Hepatocyte (in vitro differentiated cells): ENCODE measurements around the gene COL24A1. TPM values are rescaled to one million over a fixed set of nuclear protein-coding genes. Genes with fewer than 3 reads are reported as not detected.

Source experiments
- DNase-seq: peaks from one replicate; pipeline ENCODE4 v3.0.0-alpha.2; 2016; ENCODE audit warnings: low spot score
- H2AFZ ChIP-seq: fragments of 200-600 bp; sonication (generic); 2 replicates; pipeline ENCODE4 v1.6.0; 2016; ENCODE audit warnings: antibody characterized with exemption, mild to moderate bottlenecking
- H3K27ac ChIP-seq: fragments of 200-600 bp; sonication (generic); 2 replicates; pipeline ENCODE4 v1.5.1; 2016; ENCODE audit warnings: mild to moderate bottlenecking
- H3K27me3 ChIP-seq: fragments of 200-600 bp; sonication (generic); 2 replicates; pipeline ENCODE4 v1.6.1; 2016
- H3K36me3 ChIP-seq: fragments of 200-600 bp; sonication (generic); replicated peaks from 2 replicates; pipeline ENCODE4 v1.5.1; 2016; ENCODE audit warnings: low read depth; ENCODE audit not compliant: insufficient read depth
- H3K4me1 ChIP-seq: fragments of 200-600 bp; sonication (generic); 2 replicates; pipeline ENCODE4 v1.5.1; 2016; ENCODE audit warnings: mild to moderate bottlenecking, moderate library complexity; ENCODE audit not compliant: insufficient read depth
- H3K4me2 ChIP-seq: fragments of 200-600 bp; sonication (generic); 2 replicates; pipeline ENCODE4 v1.6.0; 2016
- H3K4me3 ChIP-seq: fragments of 200-600 bp; sonication (generic); 2 replicates; pipeline ENCODE4 v1.5.1; 2016; ENCODE audit warnings: mild to moderate bottlenecking
- H3K79me2 ChIP-seq: fragments of 200-600 bp; sonication (generic); 2 replicates; pipeline ENCODE4 v1.6.0; 2017; ENCODE audit warnings: mild to moderate bottlenecking
- H3K9me2 ChIP-seq: fragments of 200-600 bp; sonication (generic); replicated peaks from 2 replicates; pipeline ENCODE4 v1.6.0; 2017; ENCODE audit warnings: mild to moderate bottlenecking; ENCODE audit not compliant: insufficient read depth
- H3K9me3 ChIP-seq: fragments of 200-600 bp; sonication (generic); 2 replicates; pipeline ENCODE4 v1.5.1; 2016; ENCODE audit warnings: low read depth, mild to moderate bottlenecking
- H4K20me1 ChIP-seq: fragments of 200-600 bp; sonication (generic); 2 replicates; pipeline ENCODE4 v1.6.0; 2016; ENCODE audit warnings: mild to moderate bottlenecking; ENCODE audit not compliant: insufficient read depth, poor library complexity, severe bottlenecking
- EZH2 ChIP-seq: fragments of 200-600 bp; sonication (generic); IDR thresholded peaks from 2 replicates; pipeline ENCODE4 v1.6.1; 2016; ENCODE audit warnings: antibody characterized with exemption, mild to moderate bottlenecking, borderline replicate concordance
- EZH2phosphoT487 ChIP-seq: fragments of 200-600 bp; sonication (generic); IDR thresholded peaks from one replicate; pipeline ENCODE4 v1.6.1; 2018; ENCODE audit warnings: antibody characterized with exemption, mild to moderate bottlenecking, low read depth, moderate library complexity; ENCODE audit not compliant: unreplicated experiment, severe bottlenecking
- WGBS: methylation state at CpG from one replicate; pipeline ENCODE4 v1.1.6; 2016; ENCODE audit warnings: low lambda C conversion rate; ENCODE audit errors: missing lambda C conversion rate; 5-methylcytosine and 5-hydroxymethylcytosine counted together
- polyA plus RNA-seq: library from polyadenylated mRNA; unstranded; fragments of >200 nt; fragmentation: Nextera tagmentation; extraction: Ambion mirVana; gene quantifications from 2 replicates; pipeline ENCODE4 v1.2.1, GENCODE V29; 2016
- total RNA-seq: library from RNA; depleted of rRNA; stranded (reverse); fragments of >200 nt; gene quantifications from 2 replicates; pipeline ENCODE4 v1.2.3, GENCODE V29; 2014
- TF ChIP-seq, protein P1 (sequence below): fragments of 200-600 bp; sonication (generic); IDR thresholded peaks from 2 replicates; pipeline ENCODE4 v1.5.1; 2016; ENCODE audit warnings: antibody characterized with exemption, mild to moderate bottlenecking; ENCODE audit not compliant: poor library complexity

COL24A1 gene
- total and polyA plus RNA-seq, 2 experiments from 2014 or later, result 2.4 to 2.7 TPM

- no peak overlapping the region for H2AFZ ChIP-seq
- no peaks in the 10 kb centered on the region for H3K79me2 ChIP-seq
- H3K4me3 ChIP-seq, result no peak overlapping the region
- H3K4me1 ChIP-seq, result no peaks in the 10 kb centered on the region
- no peaks in the 10 kb centered on the region for H3K27me3 ChIP-seq
- no peaks in the 10 kb centered on the region for H4K20me1 ChIP-seq
- H3K27ac ChIP-seq, result no peak overlapping the region
- H3K4me2 ChIP-seq, result no peak overlapping the region
- TF ChIP-seq EZH2phosphoT487, result no peak
- TF ChIP-seq EZH2, result no peak
- no peaks in the 10 kb centered on the region for H3K36me3 ChIP-seq
- no peaks in the 10 kb centered on the region for H3K9me3 ChIP-seq
- 59% methylated on average over 2 of the region's 2 CpGs for WGBS
- no peak for DNase-seq
- H3K9me2 ChIP-seq, result no peaks in the 10 kb centered on the region
Observed at GRCh38 chr1:85818371-85818770, 338.2 kb downstream of the COL24A1 start.

DNA sequence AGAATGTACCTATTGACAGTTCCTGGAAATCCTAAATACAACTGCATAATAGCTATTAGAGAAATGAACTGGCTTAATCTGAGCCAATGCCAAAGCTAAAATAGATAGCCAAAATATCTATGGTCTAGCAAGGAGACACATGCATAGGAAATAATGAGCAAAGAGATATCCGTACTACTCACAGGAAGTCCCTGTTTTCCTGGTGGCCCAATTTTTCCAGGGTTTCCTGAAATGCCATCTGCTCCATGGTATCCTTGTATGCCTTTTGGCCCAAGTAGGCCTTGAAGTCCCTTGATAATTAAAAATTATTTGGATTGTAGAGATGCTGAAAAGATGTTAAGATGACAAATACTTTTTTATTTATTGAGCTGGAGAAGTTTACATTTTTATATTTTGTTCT lies 340.0 kb downstream of the COL24A1 start:
- Histone ChIP-seq H3K9me2 (no peaks in the 10 kb centered on the region), H3K4me3 (no peak overlapping the region), H3K4me2 (no peak overlapping the region), H3K9me3 (no peaks in the 10 kb centered on the region), H3K27me3 (no peaks in the 10 kb centered on the region), H2AFZ (no peak overlapping the region), H3K4me1 (no peaks in the 10 kb centered on the region), H3K27ac (no peak overlapping the region), H4K20me1 (no peaks in the 10 kb centered on the region), H3K36me3 (no peaks in the 10 kb centered on the region), H3K79me2 (no peaks in the 10 kb centered on the region)
- whole genome bisulfite sequencing, result 97% methylated on average over 1 of the region's 1 CpG
- DNase-seq, result no peak
- TF ChIP-seq, protein P1, sequence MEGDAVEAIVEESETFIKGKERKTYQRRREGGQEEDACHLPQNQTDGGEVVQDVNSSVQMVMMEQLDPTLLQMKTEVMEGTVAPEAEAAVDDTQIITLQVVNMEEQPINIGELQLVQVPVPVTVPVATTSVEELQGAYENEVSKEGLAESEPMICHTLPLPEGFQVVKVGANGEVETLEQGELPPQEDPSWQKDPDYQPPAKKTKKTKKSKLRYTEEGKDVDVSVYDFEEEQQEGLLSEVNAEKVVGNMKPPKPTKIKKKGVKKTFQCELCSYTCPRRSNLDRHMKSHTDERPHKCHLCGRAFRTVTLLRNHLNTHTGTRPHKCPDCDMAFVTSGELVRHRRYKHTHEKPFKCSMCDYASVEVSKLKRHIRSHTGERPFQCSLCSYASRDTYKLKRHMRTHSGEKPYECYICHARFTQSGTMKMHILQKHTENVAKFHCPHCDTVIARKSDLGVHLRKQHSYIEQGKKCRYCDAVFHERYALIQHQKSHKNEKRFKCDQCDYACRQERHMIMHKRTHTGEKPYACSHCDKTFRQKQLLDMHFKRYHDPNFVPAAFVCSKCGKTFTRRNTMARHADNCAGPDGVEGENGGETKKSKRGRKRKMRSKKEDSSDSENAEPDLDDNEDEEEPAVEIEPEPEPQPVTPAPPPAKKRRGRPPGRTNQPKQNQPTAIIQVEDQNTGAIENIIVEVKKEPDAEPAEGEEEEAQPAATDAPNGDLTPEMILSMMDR, result no peak
- no peak for TF ChIP-seq EZH2phosphoT487
- TF ChIP-seq EZH2, result no peak

DNA sequence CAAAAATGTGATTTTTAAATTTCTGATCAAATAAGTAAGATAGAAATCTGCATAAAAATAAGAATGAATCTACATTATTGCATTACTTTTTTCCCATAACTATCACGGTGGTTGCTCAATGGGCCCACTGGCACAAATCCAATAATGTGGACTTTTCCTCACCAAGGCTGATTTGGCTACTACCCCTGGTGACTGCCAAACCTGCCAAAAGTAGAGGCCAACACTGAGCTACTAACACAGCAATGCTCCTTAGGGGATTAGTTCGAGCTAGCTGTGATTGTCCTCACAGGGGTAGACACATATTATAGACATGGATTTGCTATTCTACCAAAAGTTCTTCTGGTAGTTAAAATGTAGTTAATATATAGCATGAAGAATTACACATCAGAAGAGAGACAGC lies 340.7 kb downstream of the COL24A1 start:
- H3K79me2 ChIP-seq, result no peaks in the 10 kb centered on the region
- no peak for DNase-seq
- H3K27me3 ChIP-seq, result no peaks in the 10 kb centered on the region
- TF ChIP-seq, protein P1, result no peak
- TF ChIP-seq EZH2phosphoT487 (no peak), EZH2 (no peak)
- no peak overlapping the region for H2AFZ ChIP-seq
- H3K4me1 ChIP-seq, result no peaks in the 10 kb centered on the region
- no peak overlapping the region for H3K27ac ChIP-seq
- no peaks in the 10 kb centered on the region for H3K9me3 ChIP-seq
- WGBS, result 77% methylated on average over 2 of the region's 2 CpGs
- H3K9me2 ChIP-seq, result no peaks in the 10 kb centered on the region
- no peaks in the 10 kb centered on the region for H3K36me3 ChIP-seq
- no peaks in the 10 kb centered on the region for H4K20me1 ChIP-seq
- H3K4me2 ChIP-seq, result no peak overlapping the region
- no peak overlapping the region for H3K4me3 ChIP-seq

DNA sequence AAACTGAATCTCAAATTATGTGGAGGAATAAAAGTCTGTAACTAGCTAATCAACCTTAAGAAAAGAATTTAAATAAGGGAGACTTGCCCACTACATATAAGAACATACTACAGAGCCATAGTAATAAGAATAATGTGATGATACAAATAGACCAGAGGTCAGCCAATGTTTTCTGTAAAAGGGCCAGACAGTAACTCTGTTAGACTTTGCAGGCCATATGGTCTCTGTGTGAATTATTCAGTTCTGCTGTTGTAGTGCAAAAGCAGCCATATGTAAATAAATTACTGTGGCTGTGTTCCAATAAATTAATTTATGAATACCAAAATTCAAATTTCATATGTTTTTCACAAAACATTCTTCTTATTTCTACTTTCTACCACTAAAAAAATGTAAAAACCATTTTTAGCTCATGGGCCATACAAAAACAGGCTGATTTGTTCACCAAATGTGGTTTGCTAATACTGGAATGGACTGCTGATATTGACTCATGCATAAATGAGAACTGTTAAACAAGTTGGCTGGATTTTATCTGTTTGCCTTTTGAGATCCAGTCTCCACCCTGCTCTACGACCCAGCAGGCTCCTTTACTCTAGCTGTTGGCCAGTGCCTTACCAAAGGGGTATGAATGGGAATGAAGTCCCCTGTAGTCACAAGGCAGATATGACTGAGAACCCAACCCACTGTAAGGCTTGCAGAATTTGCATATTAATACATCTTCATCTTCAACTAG lies 350.2 kb downstream of the COL24A1 start:
- Histone ChIP-seq H4K20me1 (no peaks in the 10 kb centered on the region), H3K4me2 (no peak overlapping the region), H3K27me3 (no peaks in the 10 kb centered on the region), H3K9me2 (no peaks in the 10 kb centered on the region), H3K9me3 (no peaks in the 10 kb centered on the region), H3K27ac (no peak overlapping the region), H2AFZ (no peak overlapping the region), H3K4me1 (no peaks in the 10 kb centered on the region), H3K79me2 (no peaks in the 10 kb centered on the region), H3K4me3 (no peak overlapping the region), H3K36me3 (no peaks in the 10 kb centered on the region)
- no peak for DNase-seq
- 67% methylated on average over 1 of the region's 1 CpG for WGBS
- no peak for TF ChIP-seq EZH2
- no peak for TF ChIP-seq EZH2phosphoT487
- TF ChIP-seq, protein P1, result no peak
